NB4 (cell line): ENCODE measurements around the gene TAC4.
"Not testable (repeated sequence)": the region's sequence is repeated elsewhere in the genome, so short reads cannot be mapped to it uniquely, and the experiment has no call there.

Experiments
- DNase-seq: peaks from one replicate; pipeline ENCODE4 v3.0.0; 2010; ENCODE audit warnings: low read depth
- H3K4me3 ChIP-seq: one replicate; pipeline ENCODE4 v1.5.1; 2011; ENCODE audit warnings: mild to moderate bottlenecking, low read depth, low read length, moderate library complexity
- CTCF ChIP-seq: IDR thresholded peaks from one replicate; pipeline ENCODE4 v1.5.1; 2012; ENCODE audit warnings: low read depth, low read length
- MYC ChIP-seq: IDR thresholded peaks from 2 replicates; pipeline ENCODE4 v1.6.1; 2011; ENCODE audit warnings: low read depth, low read length
- POLR2A ChIP-seq: IDR thresholded peaks from 2 replicates; pipeline ENCODE4 v1.6.1; 2011; ENCODE audit warnings: mild to moderate bottlenecking; ENCODE audit not compliant: insufficient read length; ENCODE audit errors: extremely low read depth
- TF ChIP-seq, protein P1 (sequence below): IDR thresholded peaks from 2 replicates; pipeline ENCODE4 v1.6.1; 2011; ENCODE audit warnings: low read depth, low read length

Gene TAC4

DNA sequence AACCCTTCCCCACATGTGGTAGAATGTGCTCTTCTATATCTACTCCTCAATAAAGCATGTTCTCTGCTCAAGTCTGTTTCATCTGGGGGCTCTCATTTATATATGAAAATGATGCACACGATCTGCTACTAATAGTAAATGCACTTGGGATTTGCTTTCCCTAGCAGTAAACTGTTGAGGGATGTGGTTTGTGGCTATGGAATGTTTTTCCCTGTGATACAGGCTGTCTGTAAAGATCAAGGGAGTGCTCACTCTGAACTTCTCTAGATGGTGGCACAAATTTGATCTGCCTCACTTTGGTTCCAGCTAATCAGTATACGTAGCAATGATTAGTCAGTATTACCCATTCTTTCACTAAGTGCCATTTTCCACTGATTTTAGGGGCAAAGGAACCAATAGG is 18.8 kb downstream of the TAC4 start:
- TF ChIP-seq POLR2A (no peak), MYC (no peak), CTCF (no peak)
- TF ChIP-seq, protein P1, sequence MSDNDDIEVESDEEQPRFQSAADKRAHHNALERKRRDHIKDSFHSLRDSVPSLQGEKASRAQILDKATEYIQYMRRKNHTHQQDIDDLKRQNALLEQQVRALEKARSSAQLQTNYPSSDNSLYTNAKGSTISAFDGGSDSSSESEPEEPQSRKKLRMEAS = no peak
- no peak for DNase-seq
- no peak overlapping the region for H3K4me3 ChIP-seq

- H3K4me3 ChIP-seq, DNase-seq: not testable (repeated sequence)
Measured at GRCh38 chr17:49828325-49828724, 19.5 kb downstream of the TAC4 start.

- H3K4me3 ChIP-seq = no peak overlapping the region
- DNase-seq = no peak
- no peak for TF ChIP-seq CTCF
- no peak for TF ChIP-seq POLR2A
- TF ChIP-seq, protein P1 = no peak
- no peak for TF ChIP-seq MYC
Measured at GRCh38 chr17:49825645-49826044, 22.2 kb downstream of the TAC4 start.

- H3K4me3 ChIP-seq = no peak overlapping the region
- TF ChIP-seq POLR2A (no peak), MYC (no peak), CTCF (no peak)
- TF ChIP-seq, protein P1 = no peak
- no peak for DNase-seq
Measured at GRCh38 chr17:49823614-49824013, 24.3 kb downstream of the TAC4 start.

DNA sequence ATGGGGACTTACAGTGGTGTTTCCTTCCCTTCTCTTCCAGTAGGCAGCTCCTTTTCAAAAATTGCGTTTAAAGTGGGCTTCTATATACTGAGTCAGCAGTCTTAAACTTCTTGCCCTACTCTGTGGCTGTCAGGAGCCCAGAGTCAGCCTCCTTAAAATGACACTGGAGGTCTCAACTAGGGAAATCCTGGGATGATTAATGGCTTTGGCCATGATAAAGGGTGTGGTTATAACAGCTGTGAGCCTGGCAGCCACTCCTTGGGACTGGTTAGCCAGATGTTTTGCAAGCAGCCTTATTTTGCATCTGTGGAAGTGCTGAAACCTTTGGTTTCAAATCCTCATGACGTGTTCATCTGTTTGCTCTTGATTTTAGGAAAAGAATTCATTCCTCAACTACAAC is 25.0 kb downstream of the TAC4 start:
- DNase-seq = no peak
- H3K4me3 ChIP-seq = no peak overlapping the region
- no peak for TF ChIP-seq CTCF
- no peak for TF ChIP-seq MYC
- TF ChIP-seq POLR2A = no peak
- TF ChIP-seq, protein P1 = no peak

GRCh38 chr17:49821916-49822315 is 26.0 kb downstream of the TAC4 start:
- TF ChIP-seq CTCF (no peak), MYC (no peak), POLR2A (no peak)
- TF ChIP-seq, protein P1 = no peak
- H3K4me3 ChIP-seq = no peak overlapping the region
- no peak for DNase-seq
